PC-9 (cell line): ENCODE measurements around the gene SEMA4C.

Experiments used
- EZH2 ChIP-seq: fragments of 200-600 bp; sonication (generic); IDR thresholded peaks from 2 replicates; pipeline ENCODE4 v1.8.0; 2017; ENCODE audit warnings: antibody characterized with exemption, low read depth
- TF ChIP-seq, protein P1 (sequence below): fragments of 200-600 bp; sonication (generic); conservative IDR thresholded peaks from 2 replicates; pipeline ENCODE4 v1.6.1; 2017; ENCODE audit warnings: mixed run types, antibody characterized with exemption, mild to moderate bottlenecking, moderate library complexity

DNA sequence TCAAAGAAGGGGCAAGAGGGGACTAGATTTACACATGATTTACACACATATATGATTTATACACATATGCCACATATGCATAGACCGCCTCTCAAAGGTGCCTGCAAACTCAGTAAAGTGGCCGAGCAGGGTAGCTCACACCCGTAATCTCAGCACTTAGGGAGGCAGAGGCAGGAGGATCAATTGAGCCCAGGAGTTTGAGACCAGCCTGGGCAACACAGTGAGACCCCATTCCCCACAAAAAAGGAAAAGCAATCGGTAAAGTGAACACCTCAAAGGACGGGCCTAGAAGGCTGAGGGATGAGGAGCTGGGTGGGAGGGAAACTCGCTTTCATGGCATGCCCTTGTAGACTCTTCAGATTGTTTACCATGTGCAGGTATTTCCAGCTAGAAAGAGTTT is 17.2 kb downstream of the SEMA4C start:
- TF ChIP-seq, protein P1, sequence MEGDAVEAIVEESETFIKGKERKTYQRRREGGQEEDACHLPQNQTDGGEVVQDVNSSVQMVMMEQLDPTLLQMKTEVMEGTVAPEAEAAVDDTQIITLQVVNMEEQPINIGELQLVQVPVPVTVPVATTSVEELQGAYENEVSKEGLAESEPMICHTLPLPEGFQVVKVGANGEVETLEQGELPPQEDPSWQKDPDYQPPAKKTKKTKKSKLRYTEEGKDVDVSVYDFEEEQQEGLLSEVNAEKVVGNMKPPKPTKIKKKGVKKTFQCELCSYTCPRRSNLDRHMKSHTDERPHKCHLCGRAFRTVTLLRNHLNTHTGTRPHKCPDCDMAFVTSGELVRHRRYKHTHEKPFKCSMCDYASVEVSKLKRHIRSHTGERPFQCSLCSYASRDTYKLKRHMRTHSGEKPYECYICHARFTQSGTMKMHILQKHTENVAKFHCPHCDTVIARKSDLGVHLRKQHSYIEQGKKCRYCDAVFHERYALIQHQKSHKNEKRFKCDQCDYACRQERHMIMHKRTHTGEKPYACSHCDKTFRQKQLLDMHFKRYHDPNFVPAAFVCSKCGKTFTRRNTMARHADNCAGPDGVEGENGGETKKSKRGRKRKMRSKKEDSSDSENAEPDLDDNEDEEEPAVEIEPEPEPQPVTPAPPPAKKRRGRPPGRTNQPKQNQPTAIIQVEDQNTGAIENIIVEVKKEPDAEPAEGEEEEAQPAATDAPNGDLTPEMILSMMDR: no peak
- TF ChIP-seq EZH2: no peak
